ENCODE results near the gene TASP1. TPM values are rescaled to one million over a fixed set of nuclear protein-coding genes. Genes with fewer than 3 reads are reported as not detected.

The TASP1 gene
- total RNA-seq, 1 donor from 2014 or later: 10.3 TPM

DNA sequence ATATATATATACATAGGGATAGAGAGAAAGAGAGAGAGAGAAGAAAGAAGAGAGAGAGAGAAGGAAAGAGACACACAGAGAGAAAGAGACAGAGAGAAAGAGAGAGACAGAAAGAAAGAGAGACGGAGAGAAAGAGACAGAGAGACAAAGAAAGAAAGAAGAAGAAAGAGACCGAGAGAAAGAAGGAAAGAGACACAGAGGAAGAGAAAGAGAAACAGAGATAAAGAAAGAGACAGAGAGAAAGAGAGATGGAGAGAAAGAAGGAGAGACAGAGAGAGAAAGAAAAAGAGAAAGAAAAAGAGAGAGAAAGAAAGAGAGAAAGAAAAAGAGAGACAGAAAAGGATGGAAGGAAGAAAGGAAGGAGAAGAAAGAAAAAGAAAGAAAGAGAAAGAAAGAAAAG, 46.9 kb upstream of the TASP1 start:
- no peak for FAIRE-seq
- no peak overlapping the region for H3K27ac Mint-ChIP-seq (ENCODE audit: unreplicated experiment)
- no peak for DNase-seq (ENCODE audit: low read depth)
- H3K4me3 Mint-ChIP-seq (ENCODE audit: unreplicated experiment): no peak overlapping the region
- Histone ChIP-seq H3K27me3 (ENCODE audit: insufficient read depth, low read length) (no peaks in the 10 kb centered on the region), H3K9ac (ENCODE audit: low read length) (no peak overlapping the region), H3K79me2 (ENCODE audit: insufficient read depth, low read length) (no peaks in the 10 kb centered on the region), H3K27ac (ENCODE audit: low read depth, low read length) (no peak overlapping the region), H4K20me1 (ENCODE audit: insufficient read depth, low read length) (no peaks in the 10 kb centered on the region), H3K36me3 (ENCODE audit: insufficient read depth, low read length) (no peaks in the 10 kb centered on the region), H3K4me3 (ENCODE audit: insufficient read depth, low read depth, low read length) (no peak overlapping the region), H3K9me3 (ENCODE audit: insufficient read depth, low read depth, low read length) (no peaks in the 10 kb centered on the region), H3K4me2 (ENCODE audit: low read length) (no peak overlapping the region), H2AFZ (ENCODE audit: low read depth, low read length) (no peak overlapping the region), H3K4me1 (ENCODE audit: insufficient read depth, low read length) (no peaks in the 10 kb centered on the region)
- H3K9me3 Mint-ChIP-seq (ENCODE audit: unreplicated experiment): no peaks in the 10 kb centered on the region
- peaks cover 15% of the 10 kb centered on the region for H3K4me1 Mint-ChIP-seq (ENCODE audit: low read depth, unreplicated experiment)
- no peaks in the 10 kb centered on the region for H3K27me3 Mint-ChIP-seq (ENCODE audit: low read depth, unreplicated experiment)
- no peaks in the 10 kb centered on the region for H3K36me3 Mint-ChIP-seq (ENCODE audit: low read depth, unreplicated experiment)
- TF ChIP-seq CTCF (IDR thresholded peaks at IDR 0.05; ENCODE audit: insufficient read depth, low read depth, low read length) (no peak), EZH2 (IDR thresholded peaks at IDR 0.05; ENCODE audit: insufficient read depth, low read length) (no peak)

- H3K27ac Mint-ChIP-seq (ENCODE audit: unreplicated experiment): peak overlapping the region; percentile 47
- no peaks in the 10 kb centered on the region for H3K27me3 Mint-ChIP-seq (ENCODE audit: low read depth, unreplicated experiment)
- Histone ChIP-seq H3K4me2 (ENCODE audit: low read length) (no peak overlapping the region), H3K36me3 (ENCODE audit: insufficient read depth, low read length) (no peaks in the 10 kb centered on the region), H2AFZ (ENCODE audit: low read depth, low read length) (no peak overlapping the region), H3K9me3 (ENCODE audit: insufficient read depth, low read depth, low read length) (no peaks in the 10 kb centered on the region), H3K9ac (ENCODE audit: low read length) (no peak overlapping the region), H3K4me3 (ENCODE audit: insufficient read depth, low read depth, low read length) (no peak overlapping the region), H3K27me3 (ENCODE audit: insufficient read depth, low read length) (no peaks in the 10 kb centered on the region), H4K20me1 (ENCODE audit: insufficient read depth, low read length) (no peaks in the 10 kb centered on the region), H3K4me1 (ENCODE audit: insufficient read depth, low read length) (no peaks in the 10 kb centered on the region), H3K79me2 (ENCODE audit: insufficient read depth, low read length) (no peaks in the 10 kb centered on the region), H3K27ac (ENCODE audit: low read depth, low read length) (no peak overlapping the region)
- DNase-seq (ENCODE audit: low read depth): no peak
- H3K9me3 Mint-ChIP-seq (ENCODE audit: unreplicated experiment): no peaks in the 10 kb centered on the region
- H3K4me1 Mint-ChIP-seq (ENCODE audit: low read depth, unreplicated experiment): peaks cover 15% of the 10 kb centered on the region
- no peak overlapping the region for H3K4me3 Mint-ChIP-seq (ENCODE audit: unreplicated experiment)
- no peaks in the 10 kb centered on the region for H3K36me3 Mint-ChIP-seq (ENCODE audit: low read depth, unreplicated experiment)
- no peak for TF ChIP-seq CTCF (IDR thresholded peaks at IDR 0.05; ENCODE audit: insufficient read depth, low read depth, low read length)
- no peak for TF ChIP-seq EZH2 (IDR thresholded peaks at IDR 0.05; ENCODE audit: insufficient read depth, low read length)
- FAIRE-seq: no peak
Measured at GRCh38 chr20:13684566-13685222, 46.0 kb upstream of the TASP1 start.

GRCh38 chr20:13683833-13684232, 45.1 kb upstream of the TASP1 start:
- H2AFZ ChIP-seq (ENCODE audit: low read depth, low read length): no peak overlapping the region
- H3K4me1 ChIP-seq (ENCODE audit: insufficient read depth, low read length): no peaks in the 10 kb centered on the region
- peaks cover 15% of the 10 kb centered on the region for H3K4me1 Mint-ChIP-seq (ENCODE audit: low read depth, unreplicated experiment)
- H3K9me3 ChIP-seq (ENCODE audit: insufficient read depth, low read depth, low read length): no peaks in the 10 kb centered on the region
- no peaks in the 10 kb centered on the region for H3K27me3 Mint-ChIP-seq (ENCODE audit: low read depth, unreplicated experiment)
- no peaks in the 10 kb centered on the region for H3K27me3 ChIP-seq (ENCODE audit: insufficient read depth, low read length)
- TF ChIP-seq EZH2 (IDR thresholded peaks at IDR 0.05; ENCODE audit: insufficient read depth, low read length) (no peak), CTCF (IDR thresholded peaks at IDR 0.05; ENCODE audit: insufficient read depth, low read depth, low read length) (no peak)
- H3K9me3 Mint-ChIP-seq (ENCODE audit: unreplicated experiment): no peaks in the 10 kb centered on the region
- no peak for DNase-seq (ENCODE audit: low read depth)
- no peak overlapping the region for H3K4me2 ChIP-seq (ENCODE audit: low read length)
- no peak overlapping the region for H3K4me3 ChIP-seq (ENCODE audit: insufficient read depth, low read depth, low read length)
- H3K27ac Mint-ChIP-seq (ENCODE audit: unreplicated experiment): no peak overlapping the region
- no peak overlapping the region for H3K9ac ChIP-seq (ENCODE audit: low read length)
- no peaks in the 10 kb centered on the region for H3K79me2 ChIP-seq (ENCODE audit: insufficient read depth, low read length)
- H3K36me3 Mint-ChIP-seq (ENCODE audit: low read depth, unreplicated experiment): no peaks in the 10 kb centered on the region
- no peak for FAIRE-seq
- H3K4me3 Mint-ChIP-seq (ENCODE audit: unreplicated experiment): no peak overlapping the region
- H4K20me1 ChIP-seq (ENCODE audit: insufficient read depth, low read length): no peaks in the 10 kb centered on the region
- no peaks in the 10 kb centered on the region for H3K36me3 ChIP-seq (ENCODE audit: insufficient read depth, low read length)
- H3K27ac ChIP-seq (ENCODE audit: low read depth, low read length): no peak overlapping the region
